HTR-8/SVneo (cell line): ENCODE results near the gene CCDC191.

Experiments used
- DNase-seq: peaks from one replicate; pipeline ENCODE4 v3.0.0; 2011; ENCODE audit warnings: low spot score, mixed read lengths; ENCODE audit not compliant: insufficient read length
- FAIRE-seq: peaks from 2 replicates; lab custom pipeline; 2011; peaks lifted over from hg19 to GRCh38; lab: Jason Lieb, UNC

Gene CCDC191, protein sequence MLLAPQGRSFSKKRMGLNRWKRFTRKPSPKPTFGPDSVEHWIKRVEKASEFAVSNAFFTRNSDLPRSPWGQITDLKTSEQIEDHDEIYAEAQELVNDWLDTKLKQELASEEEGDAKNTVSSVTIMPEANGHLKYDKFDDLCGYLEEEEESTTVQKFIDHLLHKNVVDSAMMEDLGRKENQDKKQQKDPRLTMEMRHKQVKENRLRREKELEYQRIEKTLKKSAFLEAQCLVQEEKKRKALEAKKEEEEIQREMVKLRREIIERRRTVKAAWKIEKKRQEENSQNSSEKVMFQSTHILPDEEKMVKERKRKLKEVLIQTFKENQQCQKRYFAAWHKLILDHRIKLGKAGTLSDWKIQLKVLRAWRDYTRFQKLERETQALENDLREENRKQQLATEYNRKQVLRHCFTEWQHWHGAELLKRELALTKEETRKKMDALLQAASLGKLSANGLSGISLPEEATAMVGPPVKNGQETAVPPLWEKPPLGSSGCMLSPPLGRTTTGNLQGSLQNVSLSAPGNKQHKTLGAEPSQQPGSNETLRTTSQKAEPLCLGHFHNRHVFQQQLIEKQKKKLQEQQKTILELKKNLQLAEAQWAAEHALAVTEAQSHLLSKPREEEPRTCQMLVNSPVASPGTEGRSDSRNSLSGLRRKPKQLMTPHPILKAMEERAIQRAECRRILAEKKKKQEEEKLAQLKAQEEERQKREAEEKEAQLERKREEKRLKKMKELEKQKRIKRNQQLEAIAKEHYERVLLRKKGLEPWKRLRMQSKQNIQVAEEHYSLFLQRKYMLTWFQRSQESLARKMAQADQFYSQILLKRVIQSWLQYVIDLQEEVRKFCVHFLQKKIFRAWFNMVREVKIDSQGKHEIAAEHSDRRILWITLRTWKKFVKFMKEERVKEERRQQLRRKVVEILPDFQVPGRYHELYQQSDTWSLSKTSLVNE

GRCh38 chr3:114056130-114057010 lies at the start of gene CCDC191, which contains the start of gene QTRT2:
Gene CCDC191 (minus strand): TSS chr3:114056526. CDS start chr3:114056466, 60 bp downstream.
Gene QTRT2 (plus strand): TSS chr3:114056737. CDS start chr3:114065258, 8,521 bp downstream.
- FAIRE-seq, result peak; percentile 98
- DNase-seq, result peak; percentile 96

DNA sequence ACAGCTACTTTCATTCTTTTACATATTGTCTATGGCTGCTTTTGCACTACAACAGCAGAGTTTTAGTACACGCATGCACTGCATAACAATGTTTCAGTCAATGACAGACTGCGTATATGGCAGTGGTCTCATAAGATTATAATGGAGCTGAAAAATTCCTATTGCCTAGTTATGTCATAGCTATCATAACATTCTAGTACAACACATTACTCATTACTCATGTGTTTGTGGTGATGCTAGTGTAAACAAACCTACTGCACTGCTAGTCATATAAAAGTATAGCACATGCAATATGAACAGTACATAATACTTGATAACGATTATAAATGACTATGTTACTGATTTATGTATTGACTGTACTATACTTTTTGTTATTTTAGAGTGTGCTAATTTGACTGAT lies 48.1 kb upstream of the CCDC191 start:
- DNase-seq, result no peak
- no peak for FAIRE-seq

DNA sequence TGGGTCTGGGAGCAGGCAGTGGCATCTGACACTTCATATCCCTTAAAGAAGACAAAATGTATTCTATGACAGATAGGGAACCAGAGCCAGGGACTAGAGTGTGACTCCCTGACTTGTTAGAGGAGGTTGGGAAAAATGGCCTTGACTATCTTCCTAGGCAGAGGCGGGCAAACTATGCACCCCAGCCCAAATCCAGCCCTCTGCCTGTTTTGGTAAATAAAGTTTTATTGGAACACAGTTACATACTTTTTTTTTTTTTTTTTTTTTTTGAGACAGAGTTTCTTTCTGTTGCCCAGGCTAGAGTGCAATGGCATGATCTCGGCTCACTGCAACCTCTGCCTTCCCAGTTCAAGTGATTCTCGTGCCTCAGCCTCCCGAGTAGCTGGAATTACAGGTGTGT lies 47.5 kb upstream of the CCDC191 start:
- no peak for FAIRE-seq
- no peak for DNase-seq

DNA sequence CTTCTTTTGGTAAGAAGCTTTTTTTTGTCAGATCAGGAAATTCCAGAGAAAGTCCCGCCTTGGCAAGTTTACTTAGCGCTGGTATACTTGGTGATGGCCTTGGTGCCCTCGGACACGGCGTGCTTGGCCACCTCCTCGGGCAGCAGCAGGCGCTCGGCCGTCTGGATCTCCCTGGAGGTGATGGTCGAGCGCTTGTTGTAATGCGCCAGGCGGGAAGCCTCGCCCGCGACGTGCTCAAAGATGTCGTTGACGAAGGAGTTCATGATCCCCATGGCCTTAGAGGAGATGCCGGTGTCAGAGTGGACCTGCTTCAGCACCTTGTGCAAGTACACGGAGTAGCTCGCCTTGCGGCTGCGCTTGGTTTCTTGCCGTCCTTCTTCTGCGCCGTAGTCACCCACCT lies 46.9 kb upstream of the CCDC191 start:
- FAIRE-seq, result no peak
- no peak for DNase-seq

DNA sequence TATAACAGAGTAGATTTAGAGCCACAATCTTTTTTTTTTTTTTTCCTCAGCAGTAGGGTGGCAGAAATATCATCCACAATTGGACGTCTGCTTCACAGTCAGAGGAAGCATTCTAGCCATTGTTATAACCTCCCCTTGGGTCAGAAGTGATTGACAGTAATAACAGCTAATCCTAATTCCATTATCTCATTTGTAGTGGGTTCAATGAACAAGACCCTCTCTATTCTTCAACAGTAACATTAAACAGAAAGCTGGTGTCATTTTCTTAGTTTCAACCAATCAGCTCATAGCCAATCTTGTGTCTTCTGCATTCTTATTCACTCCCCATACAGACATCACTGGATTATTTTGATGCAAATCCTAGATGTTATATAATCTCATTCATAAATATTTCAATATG lies 44.8 kb upstream of the CCDC191 start:
- no peak for FAIRE-seq

GRCh38 chr3:114095796-114096195 lies 39.5 kb upstream of the CCDC191 start:
- FAIRE-seq (no peak), DNase-seq (no peak)

More for the DNA sequence above, 44.8 kb upstream of the CCDC191 start:
- DNase-seq, result no peak

DNA sequence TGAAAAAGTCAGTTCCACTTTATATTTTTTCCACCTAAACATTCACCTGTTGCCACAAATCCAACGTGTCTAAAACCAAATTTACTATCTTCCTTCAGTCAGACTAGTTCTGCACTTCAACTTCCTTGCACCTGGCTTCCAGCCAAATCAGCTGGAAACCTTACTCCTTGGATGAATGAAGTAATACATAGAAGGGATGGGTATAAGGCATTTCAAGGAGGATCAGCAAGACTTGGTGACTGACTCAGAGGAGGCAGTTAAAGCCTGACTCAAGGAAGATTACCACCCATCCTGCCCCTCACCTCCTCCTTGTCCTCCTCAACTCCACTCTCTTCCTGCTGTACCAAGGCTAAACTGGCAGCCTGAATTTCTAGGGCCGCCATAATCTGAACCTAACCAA lies 37.3 kb upstream of the CCDC191 start:
- DNase-seq (peak; percentile 63), FAIRE-seq (peak; percentile 36)

DNA sequence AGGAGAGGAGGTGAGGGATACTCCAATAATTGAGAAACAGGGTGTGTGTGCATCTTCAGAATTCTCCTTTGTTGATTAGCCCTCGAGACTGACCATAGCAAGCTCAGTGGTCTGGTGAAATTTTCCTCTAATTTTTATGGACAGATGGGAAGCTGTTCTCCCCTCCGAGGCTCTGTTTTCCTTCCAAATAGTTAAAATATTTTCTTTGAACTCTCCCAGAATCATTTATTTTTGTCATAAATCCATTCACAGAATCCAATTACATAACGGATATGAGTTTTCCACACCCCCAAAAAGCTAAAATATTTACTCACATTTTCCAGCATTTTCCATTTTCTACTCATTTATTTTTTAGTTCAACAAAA lies 36.7 kb upstream of the CCDC191 start:
- FAIRE-seq, result no peak
- DNase-seq, result no peak

DNA sequence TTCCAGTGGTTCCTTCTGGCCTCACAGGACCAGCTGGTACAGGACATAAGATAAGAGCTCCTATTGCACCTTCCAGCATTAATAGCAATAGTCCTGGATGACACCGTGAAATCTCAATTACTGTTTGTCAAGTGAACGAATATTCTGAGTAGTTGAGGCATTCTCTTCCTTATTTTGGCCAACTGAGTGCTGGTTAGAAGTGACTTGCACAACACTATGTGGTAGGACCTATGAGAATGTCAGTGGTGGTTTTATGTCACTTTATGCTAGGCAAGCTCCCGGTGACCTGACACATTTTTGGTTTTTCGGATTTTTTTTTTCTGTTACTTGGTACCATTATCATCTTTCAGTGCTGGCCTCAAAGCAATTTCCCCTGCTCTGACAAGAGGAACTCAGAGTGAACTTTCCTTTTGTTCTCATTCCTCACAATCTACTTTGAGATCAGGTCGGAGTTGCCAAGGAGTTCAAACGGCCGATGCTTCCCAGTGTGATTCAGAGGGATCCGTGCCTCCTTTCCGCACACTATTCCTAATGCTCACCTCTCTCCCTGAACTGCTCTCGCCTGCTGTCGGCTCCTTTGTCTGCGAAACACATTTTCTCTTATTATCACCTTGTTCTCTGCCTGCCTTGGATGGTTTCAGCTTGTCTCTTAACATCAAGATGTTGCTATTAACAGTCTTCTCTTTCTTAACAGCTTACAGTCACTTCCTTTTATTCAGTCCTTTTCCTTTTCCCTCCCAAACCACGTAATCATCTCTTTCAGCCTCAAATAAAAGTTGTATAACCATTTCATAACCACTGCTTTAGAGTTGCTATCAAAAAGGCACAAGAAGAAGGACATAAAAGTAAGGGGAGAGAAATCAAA lies 36.1 kb upstream of the CCDC191 start:
- DNase-seq (no peak), FAIRE-seq (no peak)

GRCh38 chr3:114089675-114090074 lies 33.3 kb upstream of the CCDC191 start:
- DNase-seq (no peak), FAIRE-seq (no peak)

- DNase-seq, result no peak
- no peak for FAIRE-seq
These were observed 30.0 kb upstream of the CCDC191 start for GRCh38 chr3:114086356-114086755.

GRCh38 chr3:114083112-114083511 lies 26.8 kb upstream of the CCDC191 start:
- no peak for DNase-seq
- FAIRE-seq, result no peak

DNA sequence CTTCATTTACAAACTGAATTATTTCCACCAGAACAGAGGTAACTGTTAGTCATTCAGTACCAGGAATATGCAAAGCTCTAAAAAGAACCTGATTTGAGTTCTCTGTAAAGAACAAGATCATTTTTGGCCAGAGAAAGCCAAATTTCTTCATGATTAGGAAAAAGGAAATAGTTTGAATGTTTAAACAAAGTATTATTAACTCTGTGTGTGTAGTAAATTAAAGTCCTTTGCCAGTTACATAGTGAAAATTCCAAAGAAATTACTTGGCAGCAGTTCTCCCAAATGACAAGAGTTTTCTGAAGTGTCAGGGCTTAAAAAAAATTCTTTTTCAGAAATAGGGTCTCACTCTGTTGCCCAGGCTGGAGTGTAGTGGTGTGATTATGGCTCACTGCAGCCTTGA lies 24.7 kb upstream of the CCDC191 start:
- no peak for FAIRE-seq
- no peak for DNase-seq

DNA sequence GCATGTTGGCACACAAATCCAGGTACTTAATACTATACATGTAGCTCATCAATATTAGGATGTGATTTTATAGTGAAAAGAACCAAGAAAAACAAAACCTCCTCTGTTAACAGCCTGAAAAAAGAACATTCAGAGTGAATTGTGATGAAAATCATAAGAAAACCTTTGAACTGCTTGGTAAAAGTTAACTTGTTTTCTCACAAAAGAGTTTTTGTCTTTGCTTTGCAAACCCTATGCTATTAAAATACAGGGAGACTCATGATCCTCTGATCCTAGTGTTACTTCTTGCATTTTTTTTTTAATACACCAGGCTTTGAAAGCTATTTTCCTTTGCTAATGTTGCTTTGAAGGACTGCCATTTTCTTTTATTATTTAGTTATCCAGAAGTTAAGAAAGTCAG lies 23.9 kb upstream of the CCDC191 start:
- no peak for FAIRE-seq

DNA sequence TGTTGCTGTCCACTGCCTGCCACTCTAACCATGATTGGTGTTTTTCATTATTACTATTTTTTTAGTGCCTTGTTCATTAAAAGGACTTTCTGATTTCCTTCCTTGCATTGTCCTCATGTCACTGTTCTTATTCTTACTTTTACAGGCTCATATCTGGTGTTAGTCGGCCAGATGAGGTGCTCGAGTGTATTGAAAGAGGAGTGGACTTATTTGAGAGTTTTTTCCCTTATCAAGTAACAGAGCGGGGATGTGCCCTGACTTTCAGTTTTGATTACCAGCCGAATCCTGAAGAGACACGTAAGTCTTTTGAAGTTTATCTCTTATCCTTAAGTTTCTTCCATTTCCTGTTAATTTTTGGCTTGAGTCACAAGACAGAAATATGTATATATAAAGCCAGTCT lies 23.4 kb upstream of the CCDC191 start:
- FAIRE-seq (no peak), DNase-seq (no peak)

More for the DNA sequence above, 23.9 kb upstream of the CCDC191 start:
- DNase-seq, result no peak

GRCh38 chr3:114078126-114078525 lies 21.8 kb upstream of the CCDC191 start:
- DNase-seq (no peak), FAIRE-seq (no peak)

DNA sequence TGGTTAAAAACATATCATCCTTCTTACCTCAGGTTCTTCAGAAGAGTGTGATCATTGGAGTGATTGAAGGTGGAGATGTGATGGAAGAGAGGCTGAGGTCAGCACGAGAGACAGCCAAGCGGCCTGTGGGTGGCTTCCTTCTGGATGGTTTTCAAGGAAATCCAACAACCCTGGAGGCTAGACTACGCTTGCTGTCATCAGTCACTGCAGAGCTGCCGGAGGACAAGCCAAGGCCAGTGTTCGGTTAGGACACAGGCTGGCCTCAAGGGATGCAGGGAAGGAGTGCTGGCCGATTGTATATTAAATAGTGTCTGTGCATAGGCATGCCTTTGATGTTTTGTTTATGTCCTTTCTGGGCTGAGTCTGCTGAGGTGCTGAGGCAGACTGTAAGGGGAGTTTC lies 20.4 kb upstream of the CCDC191 start:
- DNase-seq (no peak), FAIRE-seq (no peak)

- DNase-seq, result no peak
- no peak for FAIRE-seq
These were observed 15.5 kb upstream of the CCDC191 start for GRCh38 chr3:114071786-114072185.

GRCh38 chr3:114068336-114068735 lies 12.0 kb upstream of the CCDC191 start:
- FAIRE-seq, result no peak
- no peak for DNase-seq
